Smooth muscle cell of the brain vasculature (primary cell): ENCODE measurements around the gene BEX5.
"Not testable (repeated sequence)": the region's sequence is repeated elsewhere in the genome, so short reads cannot be mapped to it uniquely, and the experiment has no call there.

Source experiments
- DNase-seq: peaks from one replicate; pipeline ENCODE4 v3.0.0-alpha.2; 2012; ENCODE audit warnings: low read depth, low spot score

The BEX5 gene

DNA sequence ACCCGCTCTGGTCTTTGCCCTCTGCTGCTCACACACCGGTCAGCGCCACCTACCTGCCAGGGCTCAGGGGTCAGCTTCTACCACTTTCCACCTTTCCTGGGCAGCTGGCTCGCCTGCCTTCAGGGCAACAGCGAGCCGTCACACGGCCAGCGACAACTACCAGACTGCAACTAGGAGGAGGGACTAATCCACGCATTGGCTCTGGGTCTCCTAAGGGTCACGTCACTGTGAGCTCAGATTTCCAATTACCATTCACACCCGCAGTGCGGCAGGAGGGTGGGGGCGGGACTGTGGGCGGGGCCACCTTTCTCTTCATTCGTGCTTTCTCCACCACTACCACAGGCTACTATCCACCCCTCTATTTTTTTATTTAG lies at the start of gene BEX5:
BEX5 (minus strand) TSS at position 172 of the 374 bp plus-strand sequence. CDS start 1,712 bp downstream, outside the sequence.
- DNase-seq: no peak

DNA sequence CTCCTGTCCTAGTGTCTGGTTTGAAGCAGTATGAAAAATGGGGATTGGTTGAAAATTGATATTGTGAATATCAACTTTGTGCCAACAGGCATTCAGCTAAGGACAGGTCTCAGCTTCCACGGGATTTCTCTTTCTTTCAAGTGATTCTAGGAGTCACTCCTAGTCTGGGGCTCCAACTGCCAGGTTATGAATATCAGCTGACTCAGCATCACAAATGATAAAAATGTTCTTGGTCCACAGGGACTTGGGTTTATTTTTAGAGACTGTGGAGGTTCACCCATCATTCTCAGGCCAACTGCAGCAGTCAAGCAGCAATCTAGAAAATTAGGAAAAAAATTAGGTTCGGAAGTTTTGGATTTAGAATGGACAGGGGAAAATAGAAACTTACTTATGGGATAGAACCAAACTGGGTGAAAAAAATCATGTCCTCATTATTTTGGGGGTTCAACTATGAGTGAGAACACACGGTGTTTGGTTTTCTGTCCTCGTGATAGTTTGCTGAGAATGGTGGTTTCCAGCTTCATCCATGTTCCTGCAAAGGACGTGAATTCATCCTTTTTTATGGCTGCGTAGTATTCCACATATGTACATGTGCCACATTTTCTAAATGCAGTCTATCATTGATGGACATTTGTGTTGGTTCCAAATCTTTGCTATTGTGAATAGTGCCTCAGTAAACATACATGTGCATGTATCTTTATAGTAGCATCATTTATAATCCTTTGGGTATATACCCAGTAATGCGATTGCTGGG lies 30.4 kb upstream of the BEX5 start:
- no peak for DNase-seq

DNA sequence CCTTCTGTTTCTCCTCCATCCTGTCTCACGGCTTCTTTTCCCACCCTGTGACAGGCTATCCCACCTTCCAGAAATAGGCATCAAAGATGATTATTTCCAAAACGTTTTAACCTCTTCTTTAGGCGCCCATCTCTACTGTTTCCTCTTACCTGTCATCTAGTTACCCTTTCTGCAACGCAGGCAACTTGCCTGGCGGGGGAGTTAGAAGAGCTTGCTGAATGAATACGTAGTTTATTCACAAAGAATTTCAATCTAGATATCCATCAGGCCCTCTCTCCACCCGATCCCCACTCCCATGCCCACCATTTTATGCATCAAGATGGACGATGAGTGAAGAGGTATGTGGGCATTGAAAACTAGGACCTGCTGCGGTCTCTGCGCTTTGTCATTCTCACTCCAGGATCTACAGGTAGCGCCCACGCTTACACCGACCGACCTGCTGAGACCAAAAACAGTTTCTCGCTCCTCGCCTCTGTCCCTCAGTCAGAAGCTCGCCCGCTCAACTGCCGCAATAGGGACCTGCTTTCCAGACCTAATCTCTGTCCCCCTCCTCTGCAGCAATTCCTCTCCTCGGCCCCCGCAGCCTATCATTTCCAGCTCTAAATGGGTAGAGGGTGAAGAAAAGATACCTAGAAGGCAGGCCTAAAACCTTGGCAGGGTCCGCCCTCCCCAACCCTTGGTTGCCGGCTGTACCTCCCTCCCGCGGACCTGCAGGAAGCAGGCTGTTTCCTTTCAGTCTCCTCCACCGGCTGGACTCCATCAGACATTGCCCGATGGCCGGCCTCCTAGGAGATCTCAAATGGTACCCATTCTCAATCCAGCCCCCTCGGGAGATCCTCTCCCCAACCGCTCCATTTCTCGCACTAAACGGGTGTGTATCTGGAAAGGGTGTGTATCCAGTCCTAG lies 624 bp downstream of the BEX5 start:
- DNase-seq: no peak

DNA sequence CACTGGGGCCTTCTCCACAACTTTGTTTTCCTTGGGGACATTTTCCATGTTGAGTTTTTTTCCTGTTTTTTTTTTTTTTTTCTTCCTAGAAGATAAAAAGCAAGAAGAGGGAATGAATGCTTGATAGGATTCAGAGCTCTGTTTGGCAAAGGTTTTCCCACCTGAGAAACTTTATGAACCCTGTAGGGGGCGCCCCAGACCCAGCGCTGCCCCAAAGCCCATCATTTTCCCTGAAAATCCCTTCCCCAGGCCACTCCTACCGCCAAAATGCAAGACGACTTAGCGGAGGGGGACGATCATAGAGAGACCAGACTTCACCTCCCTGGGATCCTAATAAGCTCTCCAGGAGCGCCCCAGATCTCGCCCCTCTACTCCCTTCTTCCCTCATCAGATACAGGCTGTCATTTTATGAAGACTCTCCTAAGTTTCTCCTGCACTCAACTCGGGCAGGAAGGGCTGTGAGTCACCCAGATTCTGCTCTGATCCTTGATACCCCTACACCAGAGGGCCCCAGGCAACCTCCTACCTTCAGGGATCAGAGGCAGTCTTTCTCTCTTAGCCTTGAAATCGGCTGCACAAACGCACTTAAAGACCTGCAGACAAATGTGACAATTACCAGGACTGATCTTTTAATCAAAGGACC lies 1.4 kb downstream of the BEX5 start:
- DNase-seq: no peak

DNA sequence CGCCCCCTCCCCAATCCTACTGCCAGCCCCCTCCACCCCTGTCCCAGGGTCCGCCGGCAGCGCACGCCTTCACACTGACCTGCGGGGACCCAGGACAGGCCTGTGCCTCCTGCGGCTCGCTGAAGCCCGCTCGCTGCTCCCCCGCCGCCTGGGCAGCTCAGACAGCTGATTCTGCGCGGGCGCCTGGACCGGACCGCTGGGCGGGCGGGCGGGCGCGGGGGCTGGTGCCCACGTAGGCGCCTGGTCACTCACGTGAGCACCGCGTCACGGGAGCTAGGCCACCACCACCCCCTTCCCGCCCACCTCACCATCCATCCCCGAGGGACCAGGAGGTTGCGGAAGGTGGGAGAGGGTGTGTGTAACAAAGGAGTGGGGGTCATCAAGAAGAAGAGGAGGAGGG lies 13.5 kb downstream of the BEX5 start, which contains the start of gene TCEAL6:
TCEAL6 (minus strand) TSS at position 208 of the 400 bp plus-strand sequence.
- DNase-seq: not testable (repeated sequence)

DNA sequence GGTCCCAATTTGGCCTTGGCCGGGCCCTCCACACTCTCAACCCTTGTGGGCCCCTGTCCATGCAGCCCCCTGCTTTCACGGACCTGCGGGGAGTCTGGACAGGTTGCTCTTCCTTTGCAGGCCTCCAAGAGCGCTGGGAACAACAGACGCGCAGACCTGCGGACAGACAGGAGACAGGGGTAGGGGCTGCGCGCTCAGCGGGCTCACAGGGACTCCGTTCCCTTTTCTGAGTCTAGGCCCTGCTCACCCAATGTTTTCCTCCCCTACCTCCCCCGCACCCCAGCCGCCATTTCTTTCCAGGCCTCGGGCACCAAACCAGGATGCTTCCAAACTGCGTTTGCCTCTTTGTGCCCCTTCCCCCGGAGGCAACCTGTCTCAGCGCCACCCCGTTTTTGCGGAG lies 14.1 kb downstream of the BEX5 start:
- DNase-seq: not testable (repeated sequence)

DNA sequence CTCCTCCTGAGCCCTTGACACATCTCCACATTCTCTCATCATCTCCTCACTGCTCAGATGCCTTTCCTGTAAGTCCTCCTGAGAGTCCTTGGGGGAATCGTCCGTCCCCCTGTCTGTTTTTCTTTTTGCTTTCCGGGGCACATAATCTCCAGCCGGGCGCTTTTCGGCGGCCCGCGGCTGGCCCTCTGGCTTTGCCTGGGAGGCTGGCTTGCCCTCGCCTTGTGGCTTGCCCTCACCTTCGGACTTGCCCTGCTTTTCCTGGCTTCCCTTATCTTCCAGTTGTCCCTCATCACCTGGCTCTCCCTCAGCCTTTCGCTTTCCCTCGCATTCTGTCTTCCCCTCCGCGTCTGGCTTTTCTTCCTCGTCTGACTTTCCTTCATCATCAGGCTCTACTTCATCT lies 14.9 kb downstream of the BEX5 start:
- not testable (repeated sequence) for DNase-seq

DNA sequence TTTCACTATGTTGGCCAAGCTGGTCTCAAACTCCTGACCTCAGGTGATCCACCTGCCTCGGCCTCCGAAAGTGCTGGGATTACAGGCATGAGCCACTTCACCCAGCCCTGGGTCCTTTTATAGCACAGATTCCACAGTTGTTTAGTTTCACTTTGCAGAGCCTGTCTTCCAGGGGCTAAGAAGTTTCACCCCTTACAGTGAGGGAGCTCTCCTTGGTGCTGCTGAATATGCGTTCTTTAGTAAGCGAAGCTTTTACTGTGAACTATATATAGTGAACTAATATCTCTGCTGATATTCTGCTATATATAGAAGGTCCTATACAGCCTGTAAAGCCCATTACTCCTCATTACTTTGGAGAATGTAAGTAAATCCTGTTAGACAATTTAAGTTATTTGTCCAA lies 17.7 kb downstream of the BEX5 start:
- DNase-seq: no peak

DNA sequence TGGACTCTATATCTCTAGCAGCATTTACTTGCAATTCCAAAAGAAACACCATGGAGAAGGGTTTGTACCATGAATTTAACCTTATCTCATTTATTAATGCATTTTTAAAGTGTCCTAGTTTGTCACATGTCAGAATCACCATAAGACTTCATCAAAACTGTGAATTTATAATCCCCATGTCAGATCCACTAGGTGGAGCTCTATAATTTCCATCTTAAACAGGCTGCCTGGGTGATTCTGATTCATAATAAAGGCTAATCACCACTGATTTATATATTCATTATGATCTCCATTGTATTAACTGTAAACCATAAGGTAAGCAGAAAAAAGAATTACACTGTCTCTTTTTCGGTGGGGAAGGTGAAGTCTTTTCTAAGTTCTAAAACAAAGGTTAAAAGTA lies 26.3 kb downstream of the BEX5 start:
- no peak for DNase-seq

DNA sequence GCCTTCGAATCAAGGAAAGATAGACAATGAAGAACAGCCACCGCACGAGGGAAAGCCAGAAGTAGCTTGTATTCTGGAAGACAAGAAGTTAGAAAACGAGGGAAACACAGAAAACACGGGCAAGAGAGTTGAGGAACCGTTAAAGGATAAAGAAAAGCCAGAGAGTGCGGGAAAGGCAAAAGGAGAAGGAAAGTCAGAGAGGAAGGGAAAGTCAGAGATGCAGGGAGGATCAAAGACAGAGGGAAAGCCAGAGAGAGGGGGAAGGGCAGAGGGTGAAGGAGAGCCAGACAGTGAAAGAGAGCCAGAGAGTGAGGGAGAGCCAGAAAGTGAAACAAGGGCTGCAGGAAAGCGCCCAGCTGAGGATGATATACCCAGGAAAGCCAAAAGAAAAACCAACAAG lies 28.9 kb downstream of the BEX5 start:
- no peak for DNase-seq

DNA sequence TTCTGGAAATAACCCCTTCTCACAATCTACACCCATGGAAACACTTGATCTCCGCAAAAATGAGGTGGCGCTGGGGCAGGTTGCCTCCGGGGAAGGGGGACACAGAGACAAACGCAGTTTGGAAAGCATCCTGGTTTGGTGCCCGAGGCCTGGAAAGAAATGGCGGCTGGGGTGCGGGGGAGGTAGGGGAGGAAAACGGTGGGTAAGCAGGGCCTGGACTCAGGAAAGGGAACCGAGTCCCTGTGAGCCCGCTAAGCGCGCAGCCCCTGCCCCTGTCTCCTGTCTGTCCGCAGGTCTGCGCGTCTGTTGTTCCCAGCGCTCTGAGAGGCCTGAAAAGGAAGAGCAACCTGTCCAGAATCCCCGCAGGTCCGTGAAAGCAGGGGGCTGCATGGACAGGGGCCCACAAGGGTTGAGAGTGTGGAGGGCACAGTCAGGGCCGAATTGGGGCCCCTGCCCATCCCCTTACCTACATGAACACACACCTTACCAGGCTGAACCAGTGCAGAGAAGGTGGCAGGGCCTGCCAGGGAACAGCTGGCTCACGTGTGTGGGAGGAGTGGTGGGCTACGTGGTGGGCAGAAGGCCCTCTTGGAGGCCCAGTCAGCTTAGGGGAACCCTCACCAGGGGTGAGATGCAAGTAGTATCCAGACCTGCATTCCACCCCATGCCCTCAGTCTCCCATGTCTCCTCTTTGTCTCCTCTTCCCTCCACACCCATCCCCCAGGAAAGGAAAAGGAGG lies 29.5 kb downstream of the BEX5 start:
- DNase-seq: not testable (repeated sequence)

DNA sequence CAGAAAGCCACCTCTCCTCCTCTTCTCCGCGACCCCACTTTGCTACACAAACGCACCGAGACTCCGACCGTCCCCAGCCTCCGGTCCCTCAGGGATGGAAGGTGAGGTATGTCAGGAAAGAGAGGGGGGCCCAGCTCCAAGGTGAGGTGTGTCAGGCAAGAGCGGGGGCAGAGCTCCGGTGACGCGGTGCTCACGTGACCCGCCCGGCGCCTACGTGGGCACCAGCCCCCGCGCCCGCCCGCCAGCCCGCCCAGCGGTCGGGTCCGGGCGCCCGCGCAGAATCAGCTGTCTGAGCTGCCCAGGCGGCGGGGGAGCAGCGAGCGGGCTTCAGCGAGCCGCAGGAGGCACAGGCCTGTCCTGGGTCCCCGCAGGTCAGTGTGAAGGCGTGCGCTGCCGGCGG lies 30.3 kb downstream of the BEX5 start, which contains the start of gene TCEAL2:
TCEAL2 (plus strand) TSS at position 244 of the 400 bp plus-strand sequence. CDS start 1,152 bp downstream, outside the sequence.
- DNase-seq: not testable (repeated sequence)

DNA sequence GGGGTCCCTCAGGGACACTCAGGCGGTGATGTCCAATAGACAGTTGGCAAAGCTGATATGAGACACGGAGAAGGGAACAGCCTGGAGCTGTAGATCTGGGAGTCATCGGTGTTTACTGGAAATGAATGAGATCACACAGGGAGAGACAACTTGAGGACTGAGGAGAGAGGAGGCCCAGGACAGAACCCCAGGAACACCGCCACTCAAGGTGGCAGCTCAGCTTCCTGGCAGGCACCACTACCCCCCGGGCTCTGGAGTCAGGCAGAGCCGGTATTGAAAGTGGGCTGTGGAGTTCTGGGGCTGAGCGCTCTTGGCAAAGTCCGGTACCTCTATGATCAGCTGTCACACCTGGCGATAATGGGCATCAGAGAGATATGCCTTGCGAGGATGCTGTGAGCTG lies 30.8 kb downstream of the BEX5 start:
- not testable (repeated sequence) for DNase-seq

DNA sequence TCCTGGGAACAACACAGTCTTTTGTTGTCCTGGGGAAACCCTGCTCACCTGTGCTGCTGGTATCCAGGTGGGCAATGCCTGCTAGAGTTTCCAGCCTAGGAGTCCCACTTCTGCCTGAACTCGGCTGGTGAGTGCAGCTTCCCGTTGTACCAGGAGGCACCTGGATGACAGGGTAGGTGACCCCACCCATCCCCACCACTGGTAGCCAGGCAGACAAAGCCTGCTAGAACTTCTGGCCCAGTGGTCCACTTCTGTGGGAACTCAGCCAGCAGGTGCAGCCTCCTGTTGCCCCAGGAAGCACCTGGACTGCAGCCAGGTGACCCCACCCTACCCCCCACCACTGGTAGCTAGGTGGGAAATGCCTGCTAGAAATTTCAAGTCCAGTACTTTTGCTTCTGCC lies 40.0 kb downstream of the BEX5 start:
- DNase-seq: no peak

DNA sequence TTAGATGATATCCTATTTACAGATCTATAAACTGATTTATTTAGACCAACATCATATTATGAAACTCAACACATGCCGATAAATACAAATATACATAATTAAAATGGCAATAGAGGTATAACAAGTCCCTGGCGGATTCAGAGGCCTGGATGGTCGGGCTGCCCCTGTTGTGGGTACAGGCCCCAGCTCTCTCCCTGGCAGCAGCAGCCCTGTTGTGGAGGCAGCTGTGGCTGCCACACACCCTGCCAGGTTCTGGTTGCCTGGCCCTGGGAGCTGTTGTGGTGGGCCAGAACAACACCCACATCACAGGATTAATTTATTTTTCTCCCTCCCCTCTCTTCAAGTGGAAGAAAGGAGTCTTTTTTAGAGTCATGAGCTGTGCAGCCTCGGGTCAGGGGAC lies 42.4 kb downstream of the BEX5 start:
- no peak for DNase-seq
